HG02938 (cell line): Measurements from ENCODE around the gene IGF2R.

Experiments
- ATAC-seq: cut with Tn5 transposase; IDR thresholded peaks from one replicate; pipeline ENCODE4 v1.9.1; 2021; ENCODE audit warnings: mild to moderate bottlenecking, moderate library complexity; ENCODE audit not compliant: unreplicated experiment

The IGF2R gene

GRCh38 chr6:160070427-160070826 is 101.5 kb downstream of the IGF2R start:
- peak; percentile 45 for ATAC-seq

- ATAC-seq, result no peak
Observed at GRCh38 chr6:160070831-160071230, 101.9 kb downstream of the IGF2R start.

- no peak for ATAC-seq
Observed at GRCh38 chr6:160071805-160072690, 103.2 kb downstream of the IGF2R start.

GRCh38 chr6:160073272-160073671 is 104.4 kb downstream of the IGF2R start:
- ATAC-seq, result no peak

- ATAC-seq, result no peak
Observed at GRCh38 chr6:160076009-160076408, 107.1 kb downstream of the IGF2R start.

GRCh38 chr6:160077024-160077423 is 108.1 kb downstream of the IGF2R start:
- ATAC-seq, result no peak

GRCh38 chr6:160077526-160077925 is 108.6 kb downstream of the IGF2R start:
- no peak for ATAC-seq

- ATAC-seq, result no peak
Observed at GRCh38 chr6:160078883-160079685, 110.2 kb downstream of the IGF2R start.

- no peak for ATAC-seq
Observed at GRCh38 chr6:160079686-160080043, 110.8 kb downstream of the IGF2R start.

GRCh38 chr6:160080097-160080496 is 111.2 kb downstream of the IGF2R start:
- no peak for ATAC-seq

GRCh38 chr6:160081398-160081797 is 112.5 kb downstream of the IGF2R start:
- ATAC-seq, result no peak

GRCh38 chr6:160082627-160083026 is 113.7 kb downstream of the IGF2R start:
- no peak for ATAC-seq

- ATAC-seq, result no peak
Observed at GRCh38 chr6:160084198-160084776, 115.4 kb downstream of the IGF2R start.

GRCh38 chr6:160085226-160085625 is 116.3 kb downstream of the IGF2R start:
- no peak for ATAC-seq

- no peak for ATAC-seq
Observed at GRCh38 chr6:160085713-160086505, 117.0 kb downstream of the IGF2R start.

GRCh38 chr6:160086754-160087153 is 117.9 kb downstream of the IGF2R start:
- no peak for ATAC-seq

- no peak for ATAC-seq
Observed at GRCh38 chr6:160088069-160088783, 119.3 kb downstream of the IGF2R start.

GRCh38 chr6:160088784-160089533 is 120.1 kb downstream of the IGF2R start:
- ATAC-seq, result no peak

- no peak for ATAC-seq
Observed at GRCh38 chr6:160089534-160089897, 120.6 kb downstream of the IGF2R start.
